ENCODE measurements around the gene ERGIC1. TPM values are rescaled to one million over a fixed set of nuclear protein-coding genes. Genes with fewer than 3 reads are reported as not detected.

Gene ERGIC1
- total RNA-seq, 4 donors from 2014 or later, result 50.9 to 83.0 (median 65.5) TPM

DNA sequence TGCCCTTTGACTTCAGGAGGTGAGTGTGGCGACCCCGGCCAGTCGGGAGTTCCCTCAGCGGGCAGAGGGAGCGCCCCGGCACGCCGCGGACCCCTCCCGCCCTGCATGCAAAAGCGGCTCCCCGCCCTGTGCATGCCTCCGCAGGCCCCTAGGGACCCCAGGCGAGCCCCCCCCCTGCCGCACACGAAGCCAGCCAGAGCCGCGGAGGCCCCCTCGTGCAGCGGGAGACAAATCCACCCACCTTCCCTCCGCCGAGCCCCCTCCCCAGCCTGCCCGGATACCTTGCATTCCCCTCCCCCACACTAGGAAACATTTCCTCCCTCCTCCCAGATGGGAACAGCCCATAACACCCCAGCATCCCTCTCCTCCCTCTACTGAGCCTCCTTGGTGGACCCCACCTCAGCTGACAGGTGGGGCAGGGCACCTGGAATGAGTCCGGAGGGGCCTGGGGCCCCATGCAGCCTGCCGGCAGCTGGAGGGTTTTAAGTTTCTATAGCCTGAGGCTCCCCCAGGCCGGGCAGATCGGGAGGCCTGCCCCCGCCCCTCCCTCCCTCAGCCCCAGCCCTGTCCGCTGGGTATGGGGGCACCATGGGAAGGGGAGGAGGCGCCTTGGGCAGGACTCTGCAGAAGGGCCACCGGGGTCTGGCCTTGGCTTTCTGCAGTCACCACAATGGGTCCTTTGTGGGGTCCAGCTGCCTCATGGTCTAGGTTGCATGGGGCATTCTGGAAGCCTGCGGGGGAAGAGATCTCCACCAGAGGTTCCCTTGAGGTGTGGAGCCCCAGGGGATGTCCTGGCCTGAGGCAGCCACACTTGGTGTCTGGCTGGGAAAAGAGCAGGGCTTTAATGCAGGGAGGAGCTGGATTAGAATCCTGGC is 601 bp downstream of the ERGIC1 start:
- Histone ChIP-seq H3K36me3 (no peaks in the 10 kb centered on the region), H3K9me3 (no peaks in the 10 kb centered on the region), H3K27ac (peak overlapping the region; percentile 85 to 92 (median 90)), H3K4me1 (peaks cover 22 to 50% (median 29%) of the 10 kb centered on the region in 3 donors), H3K27me3 (no peaks in the 10 kb centered on the region), H3K4me3 (peak overlapping the region; percentile 71 to 95 (median 92))
- intact Hi-C loops (cut with DNase I), result no loop called here
- WGBS, 2 donors, result 6% methylated on average over 5 of the region's 32 CpGs; no CpG with 5 or more reads in 1 of the 2 donors
- DNase-seq, result no peak
- TF ChIP-seq, protein P1, sequence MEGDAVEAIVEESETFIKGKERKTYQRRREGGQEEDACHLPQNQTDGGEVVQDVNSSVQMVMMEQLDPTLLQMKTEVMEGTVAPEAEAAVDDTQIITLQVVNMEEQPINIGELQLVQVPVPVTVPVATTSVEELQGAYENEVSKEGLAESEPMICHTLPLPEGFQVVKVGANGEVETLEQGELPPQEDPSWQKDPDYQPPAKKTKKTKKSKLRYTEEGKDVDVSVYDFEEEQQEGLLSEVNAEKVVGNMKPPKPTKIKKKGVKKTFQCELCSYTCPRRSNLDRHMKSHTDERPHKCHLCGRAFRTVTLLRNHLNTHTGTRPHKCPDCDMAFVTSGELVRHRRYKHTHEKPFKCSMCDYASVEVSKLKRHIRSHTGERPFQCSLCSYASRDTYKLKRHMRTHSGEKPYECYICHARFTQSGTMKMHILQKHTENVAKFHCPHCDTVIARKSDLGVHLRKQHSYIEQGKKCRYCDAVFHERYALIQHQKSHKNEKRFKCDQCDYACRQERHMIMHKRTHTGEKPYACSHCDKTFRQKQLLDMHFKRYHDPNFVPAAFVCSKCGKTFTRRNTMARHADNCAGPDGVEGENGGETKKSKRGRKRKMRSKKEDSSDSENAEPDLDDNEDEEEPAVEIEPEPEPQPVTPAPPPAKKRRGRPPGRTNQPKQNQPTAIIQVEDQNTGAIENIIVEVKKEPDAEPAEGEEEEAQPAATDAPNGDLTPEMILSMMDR (IDR thresholded peaks at IDR 0.05), result no peak
- TF ChIP-seq POLR2A (IDR thresholded peaks at IDR 0.05), result peak in 1 of 4 donors; percentile 57

GRCh38 chr5:172835290-172835993 is 1.4 kb downstream of the ERGIC1 start:
- Histone ChIP-seq H3K9me3 (no peaks in the 10 kb centered on the region), H3K27ac (peak overlapping the region; percentile 85 to 92 (median 90)), H3K4me3 (peak overlapping the region; percentile 71 to 95 (median 92)), H3K36me3 (peaks cover 0 to 6% (median 0%) of the 10 kb centered on the region in 3 donors), H3K27me3 (no peaks in the 10 kb centered on the region), H3K4me1 (peaks cover 22 to 57% (median 29%) of the 10 kb centered on the region in 3 donors)
- WGBS, 2 donors, result 69 to 76% methylated on average over 9 to 10 of the region's 13 CpGs
- no peak for DNase-seq
- intact Hi-C loops (cut with DNase I), result no loop called here
- TF ChIP-seq, protein P1 (IDR thresholded peaks at IDR 0.05), result no peak
- no peak for TF ChIP-seq POLR2A (IDR thresholded peaks at IDR 0.05)

GRCh38 chr5:172835994-172836356 is 1.9 kb downstream of the ERGIC1 start:
- 100% methylated on average over 3 of the region's 4 CpGs for WGBS, 2 donors
- no peaks in the 10 kb centered on the region for H3K9me3 ChIP-seq
- peaks cover 22 to 63% (median 29%) of the 10 kb centered on the region in 3 donors for H3K4me1 ChIP-seq
- peak overlapping the region in 2 of 4 donors; percentile 91 to 94 for H3K4me3 ChIP-seq
- intact Hi-C loops (cut with DNase I), result no loop called here
- peaks cover 0 to 11% (median 0%) of the 10 kb centered on the region in 3 donors for H3K36me3 ChIP-seq
- peak overlapping the region; percentile 85 to 92 (median 90) for H3K27ac ChIP-seq
- TF ChIP-seq, protein P1 (IDR thresholded peaks at IDR 0.05), result no peak
- TF ChIP-seq POLR2A (IDR thresholded peaks at IDR 0.05), result no peak
- DNase-seq, result no peak
- no peaks in the 10 kb centered on the region for H3K27me3 ChIP-seq

GRCh38 chr5:172837640-172838039 is 3.6 kb downstream of the ERGIC1 start:
- Histone ChIP-seq H3K4me1 (peaks cover 22 to 70% (median 29%) of the 10 kb centered on the region in 3 donors), H3K27ac (peak overlapping the region in 3 of 4 donors; percentile 34 to 92 (median 88)), H3K27me3 (no peaks in the 10 kb centered on the region), H3K4me3 (no peak overlapping the region), H3K36me3 (peaks cover 0 to 18% (median 0%) of the 10 kb centered on the region in 3 donors), H3K9me3 (no peaks in the 10 kb centered on the region)
- TF ChIP-seq, protein P1 (IDR thresholded peaks at IDR 0.05), result no peak
- peak in 1 of 4 donors; percentile 5 for TF ChIP-seq POLR2A (IDR thresholded peaks at IDR 0.05)
- WGBS, 2 donors, result 52 to 58% methylated on average over 3 to 6 of the region's 7 CpGs
- no peak for DNase-seq
- intact Hi-C loops (cut with DNase I), result no loop called here

All from esophagus squamous epithelium (tissue), 5 donors.